ENCODE results near the gene NCAM2. TPM values are rescaled to one million over a fixed set of nuclear protein-coding genes. Genes with fewer than 3 reads are reported as not detected.

NCAM2 gene
- total and polyA plus RNA-seq, 2 of the 4 experiments (the other 2 are of a cell fraction), result 2.7 to 5.0 TPM

DNA sequence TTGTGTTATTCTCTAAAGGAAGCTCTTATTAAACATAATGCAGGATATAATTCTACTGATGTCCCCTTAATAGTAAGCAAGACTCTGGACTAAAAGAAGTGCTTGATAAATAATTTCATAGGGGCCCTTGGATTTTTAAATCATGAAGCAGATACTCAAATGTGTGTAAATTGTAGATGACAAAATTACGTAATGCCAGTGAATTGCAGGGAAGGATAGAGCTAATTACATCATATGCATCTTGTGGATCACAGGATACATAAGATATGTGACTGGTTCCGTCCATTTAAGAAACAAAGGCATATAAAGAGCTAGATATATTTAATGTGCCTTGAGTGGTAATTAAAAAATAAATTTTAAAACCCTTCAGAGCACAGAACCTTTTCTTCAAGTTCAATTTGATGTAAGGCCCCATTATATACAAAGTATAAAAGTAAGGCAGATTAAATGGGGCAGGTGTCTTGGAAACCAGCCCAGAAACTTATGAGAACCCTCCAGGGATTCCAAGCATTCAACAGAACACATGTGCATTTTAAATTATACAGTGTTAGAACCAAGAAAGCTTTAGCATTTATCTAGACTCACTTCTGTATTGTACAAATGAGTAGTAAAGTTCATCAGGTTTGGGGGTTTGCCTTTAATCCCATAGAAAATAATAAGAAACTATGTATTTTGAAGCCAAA is 190.4 kb downstream of the NCAM2 start:
- no peaks in the 10 kb centered on the region for H3K4me1 ChIP-seq (ENCODE audit: control insufficient read depth, insufficient read depth, low read length)
- no peak overlapping the region for H3K18ac ChIP-seq (ENCODE audit: low read depth, low read length)
- no peak overlapping the region for H3K9ac ChIP-seq (ENCODE audit: low read depth, low read length)
- H3K4ac ChIP-seq (ENCODE audit: low read depth, low read length), result no peak overlapping the region
- H2BK120ac ChIP-seq (ENCODE audit: low read depth, low read length), result no peak overlapping the region
- H3K14ac ChIP-seq (replicated peaks; ENCODE audit: low read depth, low read length), result no peak overlapping the region
- WGBS, 2 experiments (ENCODE audit: extremely low coverage in 2 of 2, insufficient read length in 1 of 2), result no CpG with 5 or more reads among the region's 2 CpGs
- H4K20me1 ChIP-seq (ENCODE audit: insufficient read depth, low read length), result no peaks in the 10 kb centered on the region
- no peak overlapping the region for H2AK9ac ChIP-seq (replicated peaks; ENCODE audit: low read depth, low read length, poor library complexity)
- H3K27me3 ChIP-seq (ENCODE audit: control insufficient read depth, insufficient read depth, low read length), result no peaks in the 10 kb centered on the region
- H2AFZ ChIP-seq (replicated peaks; ENCODE audit: low read length, poor library complexity), result no peak overlapping the region
- H2BK5ac ChIP-seq (ENCODE audit: low read depth, low read length, poor library complexity, severe bottlenecking), result no peak overlapping the region
- H3K9me3 ChIP-seq (ENCODE audit: control insufficient read depth, insufficient read depth, low read length), result no peaks in the 10 kb centered on the region
- no peaks in the 10 kb centered on the region for H3K79me1 ChIP-seq (ENCODE audit: low read depth in 1 of 2, low read length in 2 of 2)
- H4K91ac ChIP-seq (ENCODE audit: insufficient read depth, low read depth, low read length), result no peak overlapping the region
- in situ Hi-C loops (cut with MboI; ENCODE audit: low sequenced_read_pairs), result no loop called here
- no peak overlapping the region for H3K4me3 ChIP-seq (ENCODE audit: insufficient read depth, low read depth, low read length)
- H3K56ac ChIP-seq (ENCODE audit: extremely low read depth, insufficient read depth, low read length), result no peak overlapping the region
- H4K5ac ChIP-seq (ENCODE audit: low read depth, low read length), result no peak overlapping the region
- H3K9me1 ChIP-seq (ENCODE audit: insufficient read depth, low read length), result no peaks in the 10 kb centered on the region
- no peak for TF ChIP-seq MAZ (IDR thresholded peaks at IDR 0.05; ENCODE audit: borderline replicate concordance, low read depth, low read length)
- TF ChIP-seq CEBPB (IDR thresholded peaks at IDR 0.05; ENCODE audit: low read depth, low read length), result peak; percentile 57
- no peak for TF ChIP-seq MAFK (IDR thresholded peaks at IDR 0.05; ENCODE audit: low read depth, low read length)
- dilution Hi-C loops (cut with HindIII; ENCODE audit: low sequenced_read_pairs, unreplicated experiment), result no loop called here
- no peak overlapping the region for H2AK5ac ChIP-seq (ENCODE audit: low read depth, low read length)
- CTCF ChIA-PET, result interaction anchor here (1.6 kb wide), 1 partner anchor 25 kb away, joined by 3 read pairs; no protein-coding TSS in a partner anchor
- no peak for DNase-seq
- no peak overlapping the region for H2BK15ac ChIP-seq (ENCODE audit: low read depth, low read length)
- no peak overlapping the region for H3K4me2 ChIP-seq (ENCODE audit: low read depth, low read length)
- H4K8ac ChIP-seq (ENCODE audit: low read depth in 2 of 2, low read length in 2 of 2), result no peak overlapping the region
- H3K23ac ChIP-seq (ENCODE audit: low read depth, low read length), result no peak overlapping the region
- no TSS peak for BruUV-seq (replicated peaks)
- intact Hi-C loops (cut with micrococcal nuclease), result no loop called here
- ATAC-seq (ENCODE audit: low read depth), result no peak
- H3K27ac ChIP-seq (ENCODE audit: insufficient read depth, low read length), result no peak overlapping the region
- no peak overlapping the region for H2BK20ac ChIP-seq (ENCODE audit: low read depth, low read length)
- POLR2A ChIA-PET (ENCODE audit: unreplicated experiment), result no interaction called here
- no peaks in the 10 kb centered on the region for H3K36me3 ChIP-seq (ENCODE audit: control insufficient read depth, insufficient read depth, low read length)
